Putamen (tissue), 1 donor: ENCODE results near the gene PRIM1.
"Not testable (repeated sequence)": the region's sequence is repeated elsewhere in the genome, so short reads cannot be mapped to it uniquely, and the experiment has no call there.

Experiments used
- DNase-seq: peaks from one replicate; pipeline ENCODE4 v3.0.0-alpha.2; 2016; ENCODE audit warnings: low spot score

Gene PRIM1

GRCh38 chr12:56751712-56752598 lies at the start of gene PRIM1:
PRIM1 (minus strand) TSS chr12:56752323; CDS start chr12:56752298, 25 bp downstream.
- DNase-seq, result peak; percentile 82

- no peak for DNase-seq
These were observed 48.1 kb upstream of the PRIM1 start for GRCh38 chr12:56800221-56800620.

GRCh38 chr12:56799345-56799744 lies 47.2 kb upstream of the PRIM1 start:
- not testable (repeated sequence) for DNase-seq

GRCh38 chr12:56795791-56796190 lies 43.7 kb upstream of the PRIM1 start:
- DNase-seq, result not testable (repeated sequence)

- DNase-seq, result not testable (repeated sequence)
These were observed 43.0 kb upstream of the PRIM1 start for GRCh38 chr12:56795046-56795562.

- not testable (repeated sequence) for DNase-seq
These were observed 41.0 kb upstream of the PRIM1 start for GRCh38 chr12:56793124-56793523.

GRCh38 chr12:56792678-56793077 lies 40.6 kb upstream of the PRIM1 start:
- no peak for DNase-seq

- DNase-seq, result not testable (repeated sequence)
These were observed 37.3 kb upstream of the PRIM1 start for GRCh38 chr12:56789429-56789828.

- no peak for DNase-seq
These were observed 35.4 kb upstream of the PRIM1 start for GRCh38 chr12:56787498-56787897.

GRCh38 chr12:56785874-56786273 lies 33.8 kb upstream of the PRIM1 start:
- no peak for DNase-seq

GRCh38 chr12:56785141-56785865 lies 33.2 kb upstream of the PRIM1 start:
- no peak for DNase-seq

GRCh38 chr12:56781726-56782125 lies 29.6 kb upstream of the PRIM1 start:
- no peak for DNase-seq

GRCh38 chr12:56778756-56779155 lies 26.6 kb upstream of the PRIM1 start:
- no peak for DNase-seq

GRCh38 chr12:56776654-56777053 lies 24.5 kb upstream of the PRIM1 start:
- DNase-seq, result no peak

GRCh38 chr12:56775638-56776037 lies 23.5 kb upstream of the PRIM1 start:
- no peak for DNase-seq

- DNase-seq, result no peak
These were observed 21.0 kb upstream of the PRIM1 start for GRCh38 chr12:56773113-56773512.

GRCh38 chr12:56772625-56773024 lies 20.5 kb upstream of the PRIM1 start:
- no peak for DNase-seq

- no peak for DNase-seq
These were observed 17.7 kb upstream of the PRIM1 start for GRCh38 chr12:56769868-56770267.

GRCh38 chr12:56768424-56768823 lies 16.3 kb upstream of the PRIM1 start:
- DNase-seq, result no peak

GRCh38 chr12:56766535-56766934 lies 14.4 kb upstream of the PRIM1 start:
- peak; percentile 28 for DNase-seq

GRCh38 chr12:56763753-56764657 lies 11.9 kb upstream of the PRIM1 start:
- no peak for DNase-seq

GRCh38 chr12:56761812-56762211 lies 9.7 kb upstream of the PRIM1 start:
- no peak for DNase-seq
